ENCODE results near the gene ANGPTL7. TPM values are rescaled to one million over a fixed set of nuclear protein-coding genes. Genes with fewer than 3 reads are reported as not detected.

ANGPTL7 gene
- total and polyA plus RNA-seq, 2 of the 8 experiments (the other 6 are each of a cell fraction or from before 2014, with no cell fraction given): not detected

GRCh38 chr1:11193376-11193775, 4.2 kb downstream of the ANGPTL7 start:
- Histone ChIP-seq H3K79me2 (ENCODE audit: control insufficient read depth in 1 of 2, insufficient read depth in 2 of 2, low read length in 2 of 2) (no peaks in the 10 kb centered on the region), H3K4me2 (ENCODE audit: insufficient read depth in 1 of 2, low read depth in 2 of 2, low read length in 2 of 2) (no peak overlapping the region), H3K23me2 (ENCODE audit: low read depth, low read length) (no peaks in the 10 kb centered on the region), H2BK5ac (ENCODE audit: low read depth, low read length) (no peak overlapping the region), H3K27me3 (replicated peaks in 1 of 4; ENCODE audit: control insufficient read depth in 3 of 4, extremely low read depth in 1 of 4, insufficient read depth in 3 of 4, low read length in 3 of 4) (no peaks in the 10 kb centered on the region), H3K56ac (replicated peaks; ENCODE audit: insufficient read length, low read depth, low read length) (no peak overlapping the region), H2BK12ac (ENCODE audit: low read depth, low read length) (no peak overlapping the region), H3K9me3 (ENCODE audit: insufficient read depth in 2 of 2, low read depth in 1 of 2, low read length in 1 of 2) (no peaks in the 10 kb centered on the region), H2BK20ac (ENCODE audit: low read length) (no peak overlapping the region), H3K14ac (ENCODE audit: insufficient read length) (no peak overlapping the region), H2AK5ac (ENCODE audit: low read depth, low read length) (no peak overlapping the region), H3K4me1 (replicated peaks in 1 of 4; ENCODE audit: control insufficient read depth in 3 of 4, insufficient read depth in 4 of 4, low read length in 3 of 4) (no peaks in the 10 kb centered on the region), H4K91ac (replicated peaks; ENCODE audit: insufficient read length, low read length) (no peak overlapping the region), H4K20me1 (replicated peaks in 1 of 2; ENCODE audit: control insufficient read depth in 1 of 2, insufficient read depth in 2 of 2, low read length in 2 of 2) (peaks cover 0 to 9% of the 10 kb centered on the region in 2 experiments), H3K79me1 (ENCODE audit: low read depth, low read length) (no peaks in the 10 kb centered on the region), H3K4ac (replicated peaks; ENCODE audit: insufficient read length, low read depth, low read length) (no peak overlapping the region), H3K4me3 (ENCODE audit: extremely low read depth in 1 of 4, insufficient read depth in 2 of 4, low read depth in 3 of 4, low read length in 4 of 4) (no peak overlapping the region), H4K5ac (ENCODE audit: insufficient read length, low read depth, low read length) (no peak overlapping the region), H2AFZ (ENCODE audit: low read length) (no peak overlapping the region), H3K23ac (ENCODE audit: insufficient read length) (no peak overlapping the region), H4K8ac (ENCODE audit: extremely low read depth, insufficient read depth, low read length) (no peak overlapping the region), H2BK15ac (ENCODE audit: low read length) (no peak overlapping the region), H3K27ac (ENCODE audit: low read depth, low read length) (no peak overlapping the region), H2BK120ac (replicated peaks; ENCODE audit: low read depth, low read length) (no peak overlapping the region), H3K36me3 (ENCODE audit: control insufficient read depth in 2 of 4, insufficient read depth in 4 of 4, low read length in 3 of 4) (peaks cover 7 to 46% (median 19%) of the 10 kb centered on the region in 4 experiments; a peak in 6 of 8 replicates), H3K9ac (replicated peaks in 1 of 4; ENCODE audit: extremely low read depth in 1 of 4, low read depth in 3 of 4, low read length in 3 of 4) (no peak overlapping the region), H3K18ac (ENCODE audit: extremely low read depth, low read length) (no peak overlapping the region)
- DNase-seq (ENCODE audit: low read depth in 1 of 2, low spot score in 2 of 2) (no peak), FAIRE-seq (no peak)
- CTCF ChIA-PET (ENCODE audit: partially characterized antibody): no interaction called here
- POLR2A ChIA-PET (ENCODE audit: partially characterized antibody): interaction anchor here (1.6 kb wide), 1 partner anchor 94 kb away, joined by 3 read pairs; no protein-coding TSS in a partner anchor
- WGBS, 2 experiments (ENCODE audit: extremely low coverage in 1 of 2, insufficient coverage in 1 of 2, insufficient read length in 1 of 2, insufficient replicate concordance in 2 of 2, low coverage in 1 of 2, low lambda C conversion rate in 2 of 2, missing lambda C conversion rate in 1 of 2): 93% methylated on average over 11 of the region's 11 CpGs; no CpG with 5 or more reads in 1 of the 2 experiments
- TF ChIP-seq, protein P1, sequence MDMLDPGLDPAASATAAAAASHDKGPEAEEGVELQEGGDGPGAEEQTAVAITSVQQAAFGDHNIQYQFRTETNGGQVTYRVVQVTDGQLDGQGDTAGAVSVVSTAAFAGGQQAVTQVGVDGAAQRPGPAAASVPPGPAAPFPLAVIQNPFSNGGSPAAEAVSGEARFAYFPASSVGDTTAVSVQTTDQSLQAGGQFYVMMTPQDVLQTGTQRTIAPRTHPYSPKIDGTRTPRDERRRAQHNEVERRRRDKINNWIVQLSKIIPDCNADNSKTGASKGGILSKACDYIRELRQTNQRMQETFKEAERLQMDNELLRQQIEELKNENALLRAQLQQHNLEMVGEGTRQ (IDR thresholded peaks at IDR 0.05; ENCODE audit: low read length): no peak
- TF ChIP-seq CHD1 (IDR thresholded peaks at IDR 0.05; ENCODE audit: low read depth, low read length) (no peak), SRF (IDR thresholded peaks at IDR 0.05; ENCODE audit: low read depth, low read length) (no peak), POLR2AphosphoS5 (IDR thresholded peaks at IDR 0.05; ENCODE audit: low read depth, low read length) (no peak), ZNF274 (IDR thresholded peaks at IDR 0.05; ENCODE audit: borderline replicate concordance, extremely low read depth, low read length) (no peak), EP300 (IDR thresholded peaks at IDR 0.05; ENCODE audit: borderline replicate concordance in 1 of 2, low read depth in 2 of 2, low read length in 2 of 2) (no peak), CTCF (IDR thresholded peaks at IDR 0.05; ENCODE audit: control extremely low read depth in 1 of 3, insufficient read depth in 1 of 3, low read depth in 1 of 3, low read length in 3 of 3) (no peak), POU5F1 (IDR thresholded peaks at IDR 0.05; ENCODE audit: low read depth, low read length) (no peak), FOSL1 (IDR thresholded peaks at IDR 0.05; ENCODE audit: insufficient read depth, low read depth, low read length) (no peak), BCL11A (IDR thresholded peaks at IDR 0.05; ENCODE audit: low read depth in 2 of 2, low read length in 2 of 2) (no peak), KDM5A (IDR thresholded peaks at IDR 0.05; ENCODE audit: low read length) (no peak)

Data from H1 (cell line).